Uterine smooth muscle cell (primary cell): Measurements from ENCODE around the gene PDIA6. TPM values are rescaled to one million over a fixed set of nuclear protein-coding genes. Genes with fewer than 3 reads are reported as not detected.

ENCODE experiments used
- total RNA-seq: library from RNA; depleted of rRNA; stranded (reverse); fragments of >200 nt; gene quantifications from 2 replicates; pipeline ENCODE4 v1.2.3, GENCODE V29; 2014

PDIA6 gene, protein sequence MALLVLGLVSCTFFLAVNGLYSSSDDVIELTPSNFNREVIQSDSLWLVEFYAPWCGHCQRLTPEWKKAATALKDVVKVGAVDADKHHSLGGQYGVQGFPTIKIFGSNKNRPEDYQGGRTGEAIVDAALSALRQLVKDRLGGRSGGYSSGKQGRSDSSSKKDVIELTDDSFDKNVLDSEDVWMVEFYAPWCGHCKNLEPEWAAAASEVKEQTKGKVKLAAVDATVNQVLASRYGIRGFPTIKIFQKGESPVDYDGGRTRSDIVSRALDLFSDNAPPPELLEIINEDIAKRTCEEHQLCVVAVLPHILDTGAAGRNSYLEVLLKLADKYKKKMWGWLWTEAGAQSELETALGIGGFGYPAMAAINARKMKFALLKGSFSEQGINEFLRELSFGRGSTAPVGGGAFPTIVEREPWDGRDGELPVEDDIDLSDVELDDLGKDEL
- 586 and 820 TPM in 2 replicates for total RNA-seq

DNA sequence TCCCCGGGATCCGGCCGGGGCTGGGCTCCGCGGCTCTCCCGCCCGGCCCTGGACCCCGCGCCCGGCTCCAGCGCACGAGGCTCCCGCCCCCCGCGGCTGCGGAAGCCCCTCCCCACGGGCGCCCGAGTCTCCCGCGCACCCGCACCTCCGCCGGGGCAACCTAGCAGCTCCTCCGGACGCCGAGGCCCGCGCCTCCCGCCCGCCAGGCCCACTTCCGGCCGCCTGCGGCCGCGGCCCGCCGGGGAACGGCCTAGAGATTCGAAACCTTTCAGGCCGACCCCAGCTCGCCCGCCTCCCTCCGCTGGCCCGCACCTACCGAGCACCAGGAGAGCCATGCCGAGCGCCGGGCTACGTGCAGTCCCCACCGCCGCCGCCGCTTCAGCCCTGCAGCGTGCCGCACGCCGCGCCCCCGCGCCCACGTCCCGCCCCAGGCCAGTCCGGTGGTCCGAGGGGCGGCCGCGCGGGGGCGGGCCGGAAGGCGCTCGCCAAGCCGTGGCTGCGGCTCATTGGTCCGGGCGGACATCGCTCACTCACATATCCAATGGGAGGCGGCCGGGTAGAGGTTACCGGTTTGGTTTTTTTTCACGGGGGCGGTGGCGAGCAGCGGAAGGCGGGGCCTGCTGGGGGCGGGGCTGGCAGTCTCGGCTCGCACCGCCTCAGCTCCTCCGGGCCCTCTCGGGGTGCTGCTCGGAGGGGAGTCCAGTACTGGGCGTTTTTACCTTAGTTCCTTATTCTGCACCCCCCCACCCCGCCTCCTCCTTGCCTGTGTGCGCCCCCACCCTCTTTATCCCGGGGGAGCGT, at the start of gene PDIA6:
PDIA6 (minus strand) TSS at position 424 of the 801 bp plus-strand sequence; CDS start at position 335, 89 bp downstream.

Other genes starting within 250 kb of the PDIA6 start
- 38.7 and 43.2 TPM in 2 replicates for gene NOL10, start 122.8 kb downstream of the PDIA6 start, total RNA-seq
- gene ATP6V1C2, start 91.2 kb downstream of the PDIA6 start, total RNA-seq = under 0.01 TPM in 1 of 2 replicates, not detected in the other
- under 0.01 TPM in 1 of 2 replicates, not detected in the other for gene KCNF1, start 99.1 kb upstream of the PDIA6 start, total RNA-seq